H1 (cell line): ENCODE data around the gene GPALPP1. TPM values are rescaled to one million over a fixed set of nuclear protein-coding genes. Genes with fewer than 3 reads are reported as not detected.

Experiments used
- CTCF ChIA-PET: fragments of 300-600 bp; sonication (Branson Sonifier 250); formaldehyde crosslinking; loops from one replicate; lab custom pipeline; 2021; ENCODE audit not compliant: partially characterized antibody; lab: Charles Lee
- POLR2A ChIA-PET: fragments of 300-600 bp; sonication (Branson Sonifier 250); formaldehyde crosslinking; loops from one replicate; lab custom pipeline; 2021; ENCODE audit warnings: inconsistent platforms; ENCODE audit not compliant: partially characterized antibody; lab: Charles Lee
- DNase-seq, 2 experiments: peaks; one replicate each; pipeline versions ENCODE4 v3.0.0 to v3.0.0-alpha.2; 2010 to 2022; ENCODE audit warnings: low spot score in 2 of 2, low read depth in 1 of 2, mixed read lengths in 1 of 2
- FAIRE-seq: peaks from 2 replicates; lab custom pipeline; 2011; peaks lifted over from hg19 to GRCh38; lab: Jason Lieb, UNC
- H2AFZ ChIP-seq: 2 replicates; pipeline ENCODE4 v1.8.1; 2012; ENCODE audit warnings: low read length, inconsistent platforms
- H2AK5ac ChIP-seq: 2 replicates; pipeline ENCODE4 v1.6.1; 2013; ENCODE audit warnings: low read depth, low read length
- H2BK120ac ChIP-seq: replicated peaks from 2 replicates; pipeline ENCODE3; 2013; ENCODE audit warnings: low read depth, low read length, inconsistent platforms
- H2BK12ac ChIP-seq: 2 replicates; pipeline ENCODE4 v1.6.1; 2013; ENCODE audit warnings: low read depth, low read length
- H2BK15ac ChIP-seq: 2 replicates; pipeline ENCODE4 v1.6.1; 2013; ENCODE audit warnings: low read length
- H2BK20ac ChIP-seq: 2 replicates; pipeline ENCODE4 v1.6.1; 2013; ENCODE audit warnings: low read length
- H2BK5ac ChIP-seq: 2 replicates; pipeline ENCODE4 v1.6.1; 2013; ENCODE audit warnings: low read depth, low read length
- H3K14ac ChIP-seq: 2 replicates; pipeline ENCODE4 v1.6.1; 2013; ENCODE audit warnings: inconsistent platforms; ENCODE audit not compliant: insufficient read length
- H3K18ac ChIP-seq: 2 replicates; pipeline ENCODE4 v1.6.1; 2013; ENCODE audit warnings: low read length; ENCODE audit errors: extremely low read depth
- H3K23ac ChIP-seq: 2 replicates; pipeline ENCODE4 v1.6.1; 2013; ENCODE audit warnings: inconsistent platforms; ENCODE audit not compliant: insufficient read length
- H3K23me2 ChIP-seq: 2 replicates; pipeline ENCODE4 v1.6.1; 2013; ENCODE audit warnings: low read depth, low read length
- H3K27ac ChIP-seq: 2 replicates; pipeline ENCODE4 v1.6.1; 2011; ENCODE audit warnings: low read depth, low read length, inconsistent platforms
- H3K27me3 ChIP-seq, 4 experiments: replicated peaks in 1 of 4; 1 replicate in 1 of 4; 2 replicates in 3 of 4; pipeline versions ENCODE4 v1.6.1 to v1.8.1; 2011 to 2013; ENCODE audit warnings: low read length in 3 of 4, mild to moderate bottlenecking in 3 of 4, inconsistent platforms in 2 of 4, mixed read lengths in 2 of 4, moderate library complexity in 1 of 4; ENCODE audit not compliant: control insufficient read depth in 3 of 4, insufficient read depth in 3 of 4; ENCODE audit errors: extremely low read depth in 1 of 4
- H3K36me3 ChIP-seq, 4 experiments: 2 replicates each; pipeline versions ENCODE4 v1.6.1 to v1.8.1; 2011 to 2013; ENCODE audit warnings: mild to moderate bottlenecking in 4 of 4, low read length in 3 of 4, moderate library complexity in 2 of 4, control low read depth in 1 of 4, inconsistent platforms in 1 of 4; ENCODE audit not compliant: insufficient read depth in 4 of 4, control insufficient read depth in 2 of 4
- H3K4ac ChIP-seq: replicated peaks from 2 replicates; pipeline ENCODE3; 2013; ENCODE audit warnings: low read length, low read depth, mixed read lengths, inconsistent platforms; ENCODE audit not compliant: insufficient read length
- H3K4me1 ChIP-seq, 4 experiments: replicated peaks in 1 of 4; 1 replicate in 1 of 4; 2 replicates in 3 of 4; pipeline versions ENCODE4 v1.6.1 to v1.8.1; 2011 to 2013; ENCODE audit warnings: low read length in 3 of 4, inconsistent platforms in 2 of 4, mixed read lengths in 1 of 4; ENCODE audit not compliant: insufficient read depth in 4 of 4, control insufficient read depth in 3 of 4
- H3K4me2 ChIP-seq, 2 experiments: 2 replicates each; pipeline versions ENCODE4 v1.6.1 to v1.8.1; 2011 to 2013; ENCODE audit warnings: low read depth in 2 of 2, low read length in 2 of 2, control low read depth in 1 of 2, inconsistent platforms in 1 of 2, mild to moderate bottlenecking in 1 of 2; ENCODE audit not compliant: insufficient read depth in 1 of 2
- H3K4me3 ChIP-seq, 4 experiments: fragments of 200-600, 300-600 bp in 1 of 4; sonication (generic), shearing (Covaris generic), sonication (Bioruptor Twin) in 1 of 4; 2 replicates each; pipeline versions ENCODE4 v1.5.1 to v1.8.1; 2011 to 2016; ENCODE audit warnings: low read length in 4 of 4, low read depth in 3 of 4, control low read depth in 2 of 4, inconsistent platforms in 2 of 4, mild to moderate bottlenecking in 2 of 4, mixed read lengths in 1 of 4, moderate library complexity in 1 of 4; ENCODE audit not compliant: insufficient read depth in 2 of 4; ENCODE audit errors: extremely low read depth in 1 of 4
- H3K56ac ChIP-seq: replicated peaks from 2 replicates; pipeline ENCODE3; 2013; ENCODE audit warnings: low read depth, mild to moderate bottlenecking, mixed read lengths, low read length, inconsistent platforms; ENCODE audit not compliant: insufficient read length
- H3K79me1 ChIP-seq: 2 replicates; pipeline ENCODE4 v1.6.1; 2013; ENCODE audit warnings: low read depth, low read length, control low read depth
- H3K79me2 ChIP-seq, 2 experiments: 2 replicates each; pipeline versions ENCODE4 v1.6.1 to v1.8.1; 2012 to 2013; ENCODE audit warnings: low read length in 2 of 2, mild to moderate bottlenecking in 2 of 2, inconsistent platforms in 1 of 2; ENCODE audit not compliant: insufficient read depth in 2 of 2, control insufficient read depth in 1 of 2
- H3K9ac ChIP-seq, 4 experiments: replicated peaks in 1 of 4; 1 replicate in 1 of 4; 2 replicates in 3 of 4; pipeline versions ENCODE4 v1.6.1 to v1.8.1; 2011 to 2013; ENCODE audit warnings: low read depth in 3 of 4, low read length in 3 of 4, control low read depth in 2 of 4, mild to moderate bottlenecking in 2 of 4, moderate library complexity in 2 of 4, inconsistent platforms in 1 of 4; ENCODE audit errors: extremely low read depth in 1 of 4
- H3K9me3 ChIP-seq, 2 experiments: 2 replicates each; pipeline versions ENCODE4 v1.6.1 to v1.8.1; 2012 to 2013; ENCODE audit warnings: mild to moderate bottlenecking in 2 of 2, moderate library complexity in 2 of 2, control low read depth in 1 of 2, inconsistent platforms in 1 of 2, low read depth in 1 of 2, low read length in 1 of 2, mixed read lengths in 1 of 2; ENCODE audit not compliant: insufficient read depth in 2 of 2
- H4K20me1 ChIP-seq, 2 experiments: replicated peaks in 1 of 2; 2 replicates each; pipeline versions ENCODE3 to v1.8.1; 2011 to 2013; ENCODE audit warnings: inconsistent platforms in 2 of 2, low read length in 2 of 2, mild to moderate bottlenecking in 1 of 2; ENCODE audit not compliant: insufficient read depth in 2 of 2, control insufficient read depth in 1 of 2
- H4K5ac ChIP-seq: 2 replicates; pipeline ENCODE4 v1.6.1; 2013; ENCODE audit warnings: low read length, low read depth, mixed read lengths, inconsistent platforms; ENCODE audit not compliant: insufficient read length
- H4K8ac ChIP-seq: 2 replicates; pipeline ENCODE4 v1.8.0; 2013; ENCODE audit warnings: mild to moderate bottlenecking, moderate library complexity, low read length, inconsistent platforms; ENCODE audit not compliant: insufficient read depth; ENCODE audit errors: extremely low read depth
- H4K91ac ChIP-seq: replicated peaks from 2 replicates; pipeline ENCODE3; 2013; ENCODE audit warnings: low read length, mixed read lengths, inconsistent platforms; ENCODE audit not compliant: insufficient read length
- KDM5A ChIP-seq: fragments of 200-600 bp; IDR thresholded peaks from 2 replicates; pipeline ENCODE4 v1.7.1; 2012; ENCODE audit warnings: mild to moderate bottlenecking, low read length, inconsistent platforms, mixed read lengths
- RAD21 ChIP-seq, 2 experiments: IDR thresholded peaks in 1 of 2; conservative IDR thresholded peaks in 1 of 2; 2 replicates each; pipeline ENCODE4 v1.6.1; 2011; ENCODE audit warnings: low read depth in 2 of 2, low read length in 2 of 2, improper control_type of control experiment in 1 of 2, inconsistent platforms in 1 of 2, mild to moderate bottlenecking in 1 of 2, moderate library complexity in 1 of 2
- SIN3A ChIP-seq, 2 experiments: IDR thresholded peaks in 1 of 2; conservative IDR thresholded peaks in 1 of 2; 2 replicates each; pipeline ENCODE4 v1.6.1; 2011 to 2012; ENCODE audit warnings: low read length in 2 of 2, improper control_type of control experiment in 1 of 2, low read depth in 1 of 2, mild to moderate bottlenecking in 1 of 2
- SUZ12 ChIP-seq: fragments of 200-600 bp; sonication (generic); IDR thresholded peaks from 2 replicates; pipeline ENCODE4 v1.6.1; 2012; ENCODE audit warnings: mild to moderate bottlenecking, inconsistent platforms, low read length, moderate library complexity, mixed read lengths
- WGBS, 2 experiments: shearing (Covaris generic) in 1 of 2; methylation state at CpG; one replicate each; pipeline versions ENCODE4 v1.1.6 to v1.1.7; 2013 to 2015; ENCODE audit warnings: low lambda C conversion rate in 2 of 2, mixed read lengths in 2 of 2, inconsistent platforms in 1 of 2, low coverage in 1 of 2, missing lambda C conversion rate in 1 of 2; ENCODE audit not compliant: insufficient replicate concordance in 2 of 2, insufficient coverage in 1 of 2, insufficient read length in 1 of 2; ENCODE audit errors: extremely low coverage in 1 of 2, missing lambda C conversion rate in 1 of 2; 5-methylcytosine and 5-hydroxymethylcytosine counted together
- polyA plus RNA-seq, 7 experiments: library from polyadenylated mRNA; depleted of rRNA in 3 of 7; stranded (reverse) in 5 of 7; unstranded in 2 of 7; fragments of >200 nt in 5 of 7; fragments of 200-250 nt in 2 of 7; gene quantifications; 1 replicate in 5 of 7; 2 replicates in 1 of 7; 4 replicates in 1 of 7; pipeline versions ENCODE4 v1.2.1 to v1.2.3, GENCODE V29; 2011 to 2013; ENCODE audit warnings: missing spikeins in 2 of 7, mixed read lengths in 2 of 7
- total RNA-seq: library from RNA; stranded (reverse); fragmentation: NEBNext Ultra II Directional; extraction: Animal tissue kit (Norgen Biotek cat#: 25700); gene quantifications from 2 replicates; pipeline ENCODE4 v1.2.1, GENCODE V29; 2021
- TF ChIP-seq, protein P1 (sequence below), 3 experiments: IDR thresholded peaks; 1 replicate in 2 of 3; 2 replicates in 1 of 3; pipeline versions ENCODE4 v1.5.1 to v1.6.1; 2011; ENCODE audit warnings: low read length in 3 of 3, mild to moderate bottlenecking in 3 of 3, inconsistent platforms in 2 of 3, low read depth in 1 of 3, moderate library complexity in 1 of 3; ENCODE audit not compliant: insufficient read depth in 1 of 3; ENCODE audit errors: control extremely low read depth in 1 of 3

GPALPP1 gene
- total and polyA plus RNA-seq, 2 of the 8 experiments (the other 6 are each of a cell fraction or from before 2014, with no cell fraction given) = 8.5 to 26.1 TPM

DNA sequence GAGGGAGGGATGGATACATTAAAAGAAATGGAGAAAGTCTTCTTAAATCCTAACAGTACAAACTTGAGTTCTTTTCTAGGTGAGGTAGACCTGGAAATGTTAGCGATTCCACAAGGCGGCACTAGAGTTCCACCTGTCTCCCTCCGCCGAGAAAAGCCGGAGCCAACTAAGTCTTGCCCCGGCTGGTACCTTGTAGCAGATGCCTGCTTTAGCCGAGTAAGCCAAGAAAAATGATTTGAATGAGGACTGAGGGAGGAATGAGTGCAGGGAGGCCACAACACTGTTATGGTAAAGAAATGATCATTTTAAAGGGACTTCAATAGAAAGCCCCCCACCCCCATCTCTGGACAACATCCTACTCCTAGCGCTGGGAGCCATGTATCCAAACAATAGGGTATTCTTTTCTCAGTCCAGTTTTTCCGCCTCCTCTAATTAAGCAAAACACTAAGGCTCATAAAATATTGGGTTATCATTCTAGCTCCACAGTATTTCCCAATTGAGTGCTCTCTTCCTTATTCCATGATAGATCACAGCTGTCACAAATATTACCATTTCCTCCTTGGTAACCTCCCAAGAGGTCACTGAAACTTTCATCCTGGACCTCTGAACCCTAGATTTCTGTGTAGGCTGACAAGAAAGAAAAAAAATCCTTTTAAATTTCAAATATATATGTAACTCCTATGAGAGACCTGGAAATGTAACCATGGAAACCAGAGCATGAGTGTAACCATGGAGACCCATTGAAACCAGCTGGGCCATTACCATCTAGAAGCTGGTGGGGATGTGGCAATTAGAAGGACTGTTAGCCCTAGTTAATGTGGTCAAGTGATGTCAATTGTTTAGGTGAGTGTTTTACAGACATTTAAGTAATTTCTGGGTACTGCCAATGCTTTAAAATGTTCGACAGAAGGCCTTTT lies 58.3 kb downstream of the GPALPP1 start:
- POLR2A ChIA-PET = interaction anchor here (1.1 to 2.8 kb wide), 5 partner anchors 57 to 284 kb away, joined by 3 to 8 read pairs (median 3); no protein-coding TSS in a partner anchor
- CTCF ChIA-PET = interaction anchor here (0.6 to 6.1 kb wide), 59 partner anchors 9 to 504 kb away, joined by 3 to 87 read pairs (median 4); no protein-coding TSS in a partner anchor

More for the DNA sequence above, 58.3 kb downstream of the GPALPP1 start:
- Histone ChIP-seq H2BK12ac (no peak overlapping the region), H3K27me3 (no peaks in the 10 kb centered on the region), H3K18ac (no peak overlapping the region), H4K5ac (no peak overlapping the region), H3K4me3 (peak overlapping the region; percentile 14 to 59 (median 50); a peak in 7 of 8 replicates), H2AFZ (peak overlapping the region; percentile 81), H3K4ac (no peak overlapping the region), H3K27ac (no peak overlapping the region), H3K23ac (no peak overlapping the region), H2BK120ac (no peak overlapping the region), H3K4me2 (peak overlapping the region in 1 of 2 experiments; percentile 70; a peak in 2 of 4 replicates), H2AK5ac (no peak overlapping the region), H2BK20ac (no peak overlapping the region), H4K91ac (no peak overlapping the region), H3K79me1 (no peaks in the 10 kb centered on the region), H3K4me1 (no peaks in the 10 kb centered on the region; a peak in 1 of 7 replicates), H3K79me2 (no peaks in the 10 kb centered on the region), H3K36me3 (no peaks in the 10 kb centered on the region), H4K20me1 (no peaks in the 10 kb centered on the region), H3K14ac (no peak overlapping the region), H3K9ac (no peak overlapping the region), H3K9me3 (no peaks in the 10 kb centered on the region), H2BK15ac (no peak overlapping the region), H4K8ac (no peak overlapping the region), H3K23me2 (no peaks in the 10 kb centered on the region), H2BK5ac (no peak overlapping the region), H3K56ac (no peak overlapping the region)
- DNase-seq (peak; percentile 53 to 85), FAIRE-seq (peak; percentile 55)
- WGBS, 2 experiments = 31% methylated on average over 10 of the region's 10 CpGs; no CpG with 5 or more reads in 1 of the 2 experiments
- TF ChIP-seq SUZ12 (no peak), RAD21 (IDR thresholded peaks at IDR 0.05 in 1 of 2, conservative IDR thresholded peaks at IDR 0.05 in 1 of 2; ENCODE audit: low read depth in 2 of 2, low read length in 2 of 2) (peak; percentile 97 to 99), KDM5A (peak; percentile 71; the same call in 1 of the 2 replicates), SIN3A (conservative IDR thresholded peaks at IDR 0.05 in 1 of 2, IDR thresholded peaks at IDR 0.05 in 1 of 2; ENCODE audit: low read depth in 1 of 2, low read length in 2 of 2) (0 out of 4 replicates have a peak, but pooled peaks of 1 of the 2 experiments have one; percentile 63)
- TF ChIP-seq, protein P1, sequence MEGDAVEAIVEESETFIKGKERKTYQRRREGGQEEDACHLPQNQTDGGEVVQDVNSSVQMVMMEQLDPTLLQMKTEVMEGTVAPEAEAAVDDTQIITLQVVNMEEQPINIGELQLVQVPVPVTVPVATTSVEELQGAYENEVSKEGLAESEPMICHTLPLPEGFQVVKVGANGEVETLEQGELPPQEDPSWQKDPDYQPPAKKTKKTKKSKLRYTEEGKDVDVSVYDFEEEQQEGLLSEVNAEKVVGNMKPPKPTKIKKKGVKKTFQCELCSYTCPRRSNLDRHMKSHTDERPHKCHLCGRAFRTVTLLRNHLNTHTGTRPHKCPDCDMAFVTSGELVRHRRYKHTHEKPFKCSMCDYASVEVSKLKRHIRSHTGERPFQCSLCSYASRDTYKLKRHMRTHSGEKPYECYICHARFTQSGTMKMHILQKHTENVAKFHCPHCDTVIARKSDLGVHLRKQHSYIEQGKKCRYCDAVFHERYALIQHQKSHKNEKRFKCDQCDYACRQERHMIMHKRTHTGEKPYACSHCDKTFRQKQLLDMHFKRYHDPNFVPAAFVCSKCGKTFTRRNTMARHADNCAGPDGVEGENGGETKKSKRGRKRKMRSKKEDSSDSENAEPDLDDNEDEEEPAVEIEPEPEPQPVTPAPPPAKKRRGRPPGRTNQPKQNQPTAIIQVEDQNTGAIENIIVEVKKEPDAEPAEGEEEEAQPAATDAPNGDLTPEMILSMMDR (IDR thresholded peaks at IDR 0.05; ENCODE audit: control extremely low read depth in 1 of 3, insufficient read depth in 1 of 3, low read depth in 1 of 3, low read length in 3 of 3) = peak; percentile 68 to 93 (median 84)
